Psoas muscle (tissue), 8 donors: ENCODE results near the gene PMEPA1. TPM values are rescaled to one million over a fixed set of nuclear protein-coding genes. Genes with fewer than 3 reads are reported as not detected.

ENCODE experiments used
- ATAC-seq, 4 donors: fragments of 200-7000 bp; cut with Tn5 transposase; one replicate each; pipeline ENCODE4 v1.9.1; 2020; ENCODE audit warnings: moderate library complexity in 3 of 4, mild to moderate bottlenecking in 2 of 4
- DNase-seq, 2 donors: peaks; one replicate each; pipeline ENCODE4 v3.0.0-alpha.2; 2020
- H3K27ac ChIP-seq: fragments of 200-600 bp; one replicate; pipeline ENCODE4 v1.8.0; 2022
- H3K27me3 ChIP-seq, 3 donors: fragments of 200-600 bp in 1 of 3; one replicate each; pipeline versions ENCODE4 v1.6.1 to v1.8.0; 2013 to 2022; ENCODE audit warnings: low read length in 2 of 3, mild to moderate bottlenecking in 2 of 3, moderate library complexity in 1 of 3; ENCODE audit not compliant: insufficient read depth in 3 of 3
- H3K36me3 ChIP-seq, 2 donors: fragments of 200-600 bp in 1 of 2; one replicate each; pipeline versions ENCODE4 v1.6.1 to v1.8.0; 2013 to 2022; ENCODE audit warnings: low read depth in 1 of 2, mild to moderate bottlenecking in 1 of 2, moderate library complexity in 1 of 2; ENCODE audit not compliant: insufficient read depth in 1 of 2
- H3K4me1 ChIP-seq: fragments of 200-600 bp; one replicate; pipeline ENCODE4 v1.8.0; 2022
- H3K4me3 ChIP-seq: fragments of 200-600 bp; one replicate; pipeline ENCODE4 v1.8.0; 2022; ENCODE audit warnings: mild to moderate bottlenecking
- H3K9me3 ChIP-seq: fragments of 200-600 bp; one replicate; pipeline ENCODE4 v1.8.0; 2022
- WGBS, 3 donors: extraction: QIAGEN DNeasy Blood & Tissue Kit; methylation state at CpG; one replicate each; pipeline versions ENCODE4 v1.1.6 to v1.1.7; 2013; 5-methylcytosine and 5-hydroxymethylcytosine counted together
- intact Hi-C, 2 donors: fragments of 100-400 bp; cut with DNase I; formaldehyde crosslinking; loops; one replicate each; pipeline versions ENCODE4 v1.11.0 to v1.14.2; 2022
- polyA plus RNA-seq, 3 donors: library from polyadenylated mRNA; stranded (reverse); fragments of 200-250 nt; gene quantifications; one replicate each; pipeline ENCODE4 v1.2.3, GENCODE V29; 2013
- total RNA-seq, 4 donors: library from RNA; stranded (reverse); fragmentation: NEBNext Ultra II Directional in 2 of 4; extraction: Animal tissue kit (Norgen Biotek cat#: 25700) in 2 of 4; gene quantifications; one replicate each; pipeline versions ENCODE4 v1.2.1 to v1.2.4, GENCODE V29; 2021 to 2023
- TF ChIP-seq, protein P1 (sequence below): fragments of 200-600 bp; IDR thresholded peaks from one replicate; pipeline ENCODE4 v1.8.0; 2022; ENCODE audit warnings: antibody characterized with exemption
- donor health status: healthy with polysubstance abuse.
- donor health status: DM: no; HTN: no; CAD: no; lungs with moderate emphysema.
- donor health status: Bipolar disorder and iron deficiency.
- donor health status: healthy.
- donor health status: DM: yes; HTN: yes; CAD: no.
- donor health status: DM: no; HTN: no; CAD: no.
- donor health status: DM: no; HTN: no; CAD: no.
- donor health status: DM: yes; HTN: yes; CAD: no.

The PMEPA1 gene
- total and polyA plus RNA-seq, 7 donors = 8.9 to 34.0 (median 17.1) TPM

GRCh38 chr20:57702091-57702490 is 7.7 kb downstream of the PMEPA1 start:
- intact Hi-C loops = loop anchor here in 1 of 2 donors (10.0 kb wide), 1 partner anchor 327 kb away; no protein-coding TSS in a partner anchor
- H3K9me3 ChIP-seq = no peaks in the 10 kb centered on the region
- no peak overlapping the region for H3K4me3 ChIP-seq
- no peak for DNase-seq
- H3K27me3 ChIP-seq = no peaks in the 10 kb centered on the region
- no peaks in the 10 kb centered on the region for H3K36me3 ChIP-seq
- WGBS, 3 donors = 55 to 78% (median 58%) methylated on average over 12 of the region's 12 CpGs
- no peak overlapping the region for H3K27ac ChIP-seq
- no peak for ATAC-seq
- peaks cover 35% of the 10 kb centered on the region for H3K4me1 ChIP-seq
- TF ChIP-seq, protein P1, sequence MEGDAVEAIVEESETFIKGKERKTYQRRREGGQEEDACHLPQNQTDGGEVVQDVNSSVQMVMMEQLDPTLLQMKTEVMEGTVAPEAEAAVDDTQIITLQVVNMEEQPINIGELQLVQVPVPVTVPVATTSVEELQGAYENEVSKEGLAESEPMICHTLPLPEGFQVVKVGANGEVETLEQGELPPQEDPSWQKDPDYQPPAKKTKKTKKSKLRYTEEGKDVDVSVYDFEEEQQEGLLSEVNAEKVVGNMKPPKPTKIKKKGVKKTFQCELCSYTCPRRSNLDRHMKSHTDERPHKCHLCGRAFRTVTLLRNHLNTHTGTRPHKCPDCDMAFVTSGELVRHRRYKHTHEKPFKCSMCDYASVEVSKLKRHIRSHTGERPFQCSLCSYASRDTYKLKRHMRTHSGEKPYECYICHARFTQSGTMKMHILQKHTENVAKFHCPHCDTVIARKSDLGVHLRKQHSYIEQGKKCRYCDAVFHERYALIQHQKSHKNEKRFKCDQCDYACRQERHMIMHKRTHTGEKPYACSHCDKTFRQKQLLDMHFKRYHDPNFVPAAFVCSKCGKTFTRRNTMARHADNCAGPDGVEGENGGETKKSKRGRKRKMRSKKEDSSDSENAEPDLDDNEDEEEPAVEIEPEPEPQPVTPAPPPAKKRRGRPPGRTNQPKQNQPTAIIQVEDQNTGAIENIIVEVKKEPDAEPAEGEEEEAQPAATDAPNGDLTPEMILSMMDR = no peak

GRCh38 chr20:57701651-57702050 is 8.2 kb downstream of the PMEPA1 start:
- H3K4me3 ChIP-seq = no peak overlapping the region
- DNase-seq (no peak), ATAC-seq (no peak)
- TF ChIP-seq, protein P1 = no peak
- no peaks in the 10 kb centered on the region for H3K36me3 ChIP-seq
- no peak overlapping the region for H3K27ac ChIP-seq
- no peaks in the 10 kb centered on the region for H3K27me3 ChIP-seq
- WGBS, 3 donors = 82 to 88% (median 82%) methylated on average over 7 of the region's 7 CpGs
- peaks cover 38% of the 10 kb centered on the region for H3K4me1 ChIP-seq
- intact Hi-C loops = loop anchor here in 1 of 2 donors (10.0 kb wide), 1 partner anchor 327 kb away; no protein-coding TSS in a partner anchor
- no peaks in the 10 kb centered on the region for H3K9me3 ChIP-seq

DNA sequence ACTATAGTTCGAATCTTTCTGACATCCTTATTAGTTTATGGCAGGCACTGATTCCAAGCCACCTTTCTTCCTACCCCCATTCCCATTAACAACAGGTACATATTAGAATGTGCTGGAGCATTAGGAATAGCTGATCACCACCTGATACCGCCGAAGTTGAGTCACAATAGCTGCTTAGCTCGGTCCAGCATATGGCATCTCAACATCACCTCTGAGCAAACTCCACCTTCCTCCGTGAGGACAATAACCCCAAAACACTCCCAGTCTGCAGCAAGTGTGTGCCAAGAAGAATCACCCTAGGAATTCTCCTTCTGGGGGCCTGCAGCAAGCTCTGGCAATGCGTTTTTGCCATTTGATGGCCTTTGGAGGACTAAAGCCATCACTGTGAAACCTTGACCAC is 8.7 kb downstream of the PMEPA1 start:
- Histone ChIP-seq H3K4me3 (no peak overlapping the region), H3K4me1 (peaks cover 39% of the 10 kb centered on the region), H3K9me3 (no peaks in the 10 kb centered on the region), H3K27me3 (no peaks in the 10 kb centered on the region), H3K36me3 (no peaks in the 10 kb centered on the region), H3K27ac (no peak overlapping the region)
- intact Hi-C loops = loop anchor here in 1 of 2 donors (10.0 kb wide), 1 partner anchor 326 kb away; no protein-coding TSS in a partner anchor
- ATAC-seq = no peak
- DNase-seq = no peak
- WGBS, 3 donors = 87 to 89% (median 89%) methylated on average over 6 of the region's 6 CpGs
- TF ChIP-seq, protein P1 = no peak

GRCh38 chr20:57699395-57699794 is 10.4 kb downstream of the PMEPA1 start:
- H3K27ac ChIP-seq = no peak overlapping the region
- H3K4me3 ChIP-seq = no peak overlapping the region
- 82 to 90% (median 86%) methylated on average over 8 of the region's 8 CpGs for WGBS, 3 donors
- no peaks in the 10 kb centered on the region for H3K36me3 ChIP-seq
- ATAC-seq (no peak), DNase-seq (no peak)
- intact Hi-C loops = no loop called here
- peaks cover 35% of the 10 kb centered on the region for H3K4me1 ChIP-seq
- no peaks in the 10 kb centered on the region for H3K27me3 ChIP-seq
- H3K9me3 ChIP-seq = no peaks in the 10 kb centered on the region
- TF ChIP-seq, protein P1 = no peak

- ATAC-seq = no peak
- no peak overlapping the region for H3K4me3 ChIP-seq
- 83 to 86% (median 84%) methylated on average over 7 of the region's 7 CpGs for WGBS, 3 donors
- H3K27me3 ChIP-seq = no peaks in the 10 kb centered on the region
- no peaks in the 10 kb centered on the region for H3K9me3 ChIP-seq
- H3K4me1 ChIP-seq = peaks cover 35% of the 10 kb centered on the region
- no peak overlapping the region for H3K27ac ChIP-seq
- no peaks in the 10 kb centered on the region for H3K36me3 ChIP-seq
- intact Hi-C loops = no loop called here
- TF ChIP-seq, protein P1 = no peak
- DNase-seq = no peak
Observed at GRCh38 chr20:57698867-57699275, 10.9 kb downstream of the PMEPA1 start.
